Measurements from ENCODE around the gene CSPG5. TPM values are rescaled to one million over a fixed set of nuclear protein-coding genes. Genes with fewer than 3 reads are reported as not detected.
A peak's percentile ranks its signal among the peaks of the same experiment; 100 is the strongest.

The CSPG5 gene
- total RNA-seq, 1 experiment from 2014 or later, result 5.7 TPM

DNA sequence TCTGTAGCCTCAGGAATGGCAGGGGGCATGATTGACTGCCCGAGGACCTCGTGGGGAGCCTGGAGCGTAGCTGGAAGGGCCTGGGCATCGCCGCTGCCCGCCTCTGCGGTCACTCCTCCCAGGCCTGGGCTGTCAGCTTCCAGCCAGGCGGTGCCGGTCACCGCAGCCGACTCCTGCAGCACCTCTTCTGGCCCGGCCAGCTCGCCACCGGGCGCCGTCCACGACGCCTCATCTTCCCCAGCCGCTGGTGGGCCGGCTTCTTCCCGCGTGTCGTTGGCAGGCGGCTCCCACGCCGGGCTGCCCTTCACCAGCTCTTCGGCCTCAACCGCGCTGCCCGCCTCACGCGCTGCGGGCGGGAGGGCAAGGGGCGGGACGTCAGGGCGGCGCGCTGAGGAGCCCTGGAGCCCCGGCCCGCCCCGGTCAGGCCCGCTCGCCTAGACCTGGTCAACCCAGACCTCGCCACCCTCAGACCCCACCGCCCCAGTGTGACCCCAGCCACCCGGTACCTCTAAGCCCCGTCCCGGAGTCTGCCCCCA is 1.0 kb downstream of the CSPG5 start:
- Histone ChIP-seq H3K18ac (ENCODE audit: insufficient read length, low read depth, low read length) (no peak overlapping the region), H3K79me1 (ENCODE audit: insufficient read depth, low read depth, low read length, poor library complexity, severe bottlenecking) (no peaks in the 10 kb centered on the region), H3K23me2 (ENCODE audit: insufficient read length, low read depth, low read length, poor library complexity, severe bottlenecking) (peaks cover 11% of the 10 kb centered on the region), H3T11ph (ENCODE audit: low read length) (no peak overlapping the region), H3K56ac (ENCODE audit: insufficient read length, low read depth, low read length) (no peak overlapping the region), H2BK15ac (ENCODE audit: low read depth, low read length) (no peak overlapping the region), H3K9ac (ENCODE audit: extremely low read depth, insufficient read length, low read length) (no peak overlapping the region), H2BK20ac (ENCODE audit: low read depth, low read length, poor library complexity, severe bottlenecking) (no peak overlapping the region), H3K14ac (ENCODE audit: insufficient read depth, low read length) (no peak overlapping the region), H3K9me3 (ENCODE audit: control insufficient read depth, low read depth, low read length) (no peaks in the 10 kb centered on the region), H2BK12ac (ENCODE audit: insufficient read length, low read depth, low read length) (no peak overlapping the region), H4K20me1 (ENCODE audit: control insufficient read depth, insufficient read depth, insufficient read length) (no peaks in the 10 kb centered on the region), H3K27ac (ENCODE audit: insufficient read length, low read depth, low read length) (no peak overlapping the region), H2BK5ac (ENCODE audit: insufficient read length, low read length) (no peak overlapping the region), H2AFZ (ENCODE audit: low read length) (no peak overlapping the region), H3K79me2 (ENCODE audit: insufficient read depth, low read length) (no peaks in the 10 kb centered on the region), H3K27me3 (ENCODE audit: insufficient read depth, low read length) (peaks cover 13% of the 10 kb centered on the region; the same call in 1 of the 2 replicates), H3K4me2 (ENCODE audit: insufficient read depth, insufficient read length, low read length) (no peak overlapping the region), H3K4ac (ENCODE audit: low read depth, low read length) (no peak overlapping the region), H4K5ac (ENCODE audit: insufficient read length, low read depth, low read length) (no peak overlapping the region), H4K91ac (ENCODE audit: insufficient read length, low read depth, low read length) (no peak overlapping the region), H3K4me1 (ENCODE audit: insufficient read depth, low read length) (no peaks in the 10 kb centered on the region), H3K23ac (ENCODE audit: insufficient read length, low read depth, low read length) (no peak overlapping the region), H4K8ac (replicated peaks; ENCODE audit: insufficient read length, low read depth, low read length) (no peak overlapping the region), H2BK120ac (ENCODE audit: low read depth, low read length, poor library complexity, severe bottlenecking) (no peak overlapping the region), H2AK5ac (ENCODE audit: insufficient read length, low read length) (no peak overlapping the region)
- peaks cover 2 to 8% of the 10 kb centered on the region in 2 experiments; a peak in 2 of 4 replicates for H3K4me1 Mint-ChIP-seq
- TF ChIP-seq, protein P1, sequence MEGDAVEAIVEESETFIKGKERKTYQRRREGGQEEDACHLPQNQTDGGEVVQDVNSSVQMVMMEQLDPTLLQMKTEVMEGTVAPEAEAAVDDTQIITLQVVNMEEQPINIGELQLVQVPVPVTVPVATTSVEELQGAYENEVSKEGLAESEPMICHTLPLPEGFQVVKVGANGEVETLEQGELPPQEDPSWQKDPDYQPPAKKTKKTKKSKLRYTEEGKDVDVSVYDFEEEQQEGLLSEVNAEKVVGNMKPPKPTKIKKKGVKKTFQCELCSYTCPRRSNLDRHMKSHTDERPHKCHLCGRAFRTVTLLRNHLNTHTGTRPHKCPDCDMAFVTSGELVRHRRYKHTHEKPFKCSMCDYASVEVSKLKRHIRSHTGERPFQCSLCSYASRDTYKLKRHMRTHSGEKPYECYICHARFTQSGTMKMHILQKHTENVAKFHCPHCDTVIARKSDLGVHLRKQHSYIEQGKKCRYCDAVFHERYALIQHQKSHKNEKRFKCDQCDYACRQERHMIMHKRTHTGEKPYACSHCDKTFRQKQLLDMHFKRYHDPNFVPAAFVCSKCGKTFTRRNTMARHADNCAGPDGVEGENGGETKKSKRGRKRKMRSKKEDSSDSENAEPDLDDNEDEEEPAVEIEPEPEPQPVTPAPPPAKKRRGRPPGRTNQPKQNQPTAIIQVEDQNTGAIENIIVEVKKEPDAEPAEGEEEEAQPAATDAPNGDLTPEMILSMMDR (conservative IDR thresholded peaks at IDR 0.05), result no peak
- no peaks in the 10 kb centered on the region for H3K36me3 Mint-ChIP-seq (ENCODE audit: insufficient read depth in 1 of 3, low read depth in 3 of 3)
- peak; percentile 46 for DNase-seq
- no peaks in the 10 kb centered on the region; a peak in 1 of 5 replicates for H3K9me3 Mint-ChIP-seq
- WGBS (ENCODE audit: extremely low coverage, insufficient read length, low lambda C conversion rate), result no CpG with 5 or more reads among the region's 49 CpGs
- H3K27me3 Mint-ChIP-seq (ENCODE audit: low read depth), result peaks cover 65% of the 10 kb centered on the region
- H3K4me3 Mint-ChIP-seq, result peak overlapping the region; percentile 55 to 76
- H3K27ac Mint-ChIP-seq, result no peak overlapping the region
